HEK293 (cell line): ENCODE results near the gene MLKL.

Source experiments
- CTCF ChIA-PET: fragments of 350-600 bp; formaldehyde crosslinking; extraction: SDS; loops from one replicate; lab custom pipeline; 2021; ENCODE audit warnings: antibody characterized with exemption; lab: Yijun Ruan, JAX
- POLR2A ChIA-PET: fragments of 300-600 bp; formaldehyde crosslinking; extraction: SDS; loops from one replicate; lab custom pipeline; 2020; ENCODE audit warnings: antibody characterized with exemption, inconsistent platforms; lab: Yijun Ruan, JAX
- H3K27ac ChIP-seq: fragments of 200-500 bp; sonication (Bioruptor generic); 2 replicates; pipeline ENCODE4 v1.5.1; 2014; ENCODE audit warnings: low read depth, low read length, control low read depth, inconsistent platforms; ENCODE audit errors: extremely low read depth
- H3K36me3 ChIP-seq, 2 experiments: fragments of 200-500 bp in 1 of 2; sonication (Bioruptor generic) in 1 of 2; 1 replicate in 1 of 2; 2 replicates in 1 of 2; pipeline ENCODE4 v1.5.1; 2014 to 2017; ENCODE audit warnings: inconsistent platforms in 2 of 2, low read length in 2 of 2; ENCODE audit not compliant: control insufficient read depth in 2 of 2, insufficient read depth in 1 of 2
- H3K4me1 ChIP-seq: fragments of 200-500 bp; sonication (Bioruptor generic); 2 replicates; pipeline ENCODE4 v1.5.1; 2014; ENCODE audit warnings: mild to moderate bottlenecking, low read length, inconsistent platforms; ENCODE audit not compliant: control insufficient read depth, insufficient read depth
- H3K4me3 ChIP-seq: 2 replicates; pipeline ENCODE4 v1.5.1; 2011; ENCODE audit warnings: low read depth, mild to moderate bottlenecking, control low read depth, low read length, moderate library complexity
- H3K9me3 ChIP-seq: fragments of 200-500 bp; sonication (Bioruptor generic); 2 replicates; pipeline ENCODE4 v1.5.1; 2014; ENCODE audit warnings: low read depth, low read length, inconsistent platforms; ENCODE audit not compliant: control insufficient read depth, insufficient read depth
- GLIS2 ChIP-seq: fragments of 450-650 bp; formaldehyde crosslinking; IDR thresholded peaks from 2 replicates; pipeline ENCODE4 v1.5.1; 2016; ENCODE audit warnings: missing biosample characterization, missing genetic modification characterization
- HOXA7 ChIP-seq: sonication (generic); formaldehyde crosslinking; IDR thresholded peaks from 2 replicates; pipeline ENCODE4 v1.8.1; 2022; ENCODE audit warnings: missing genetic modification reagents, borderline replicate concordance
- IKZF3 ChIP-seq: fragments of 450-650 bp; IDR thresholded peaks from 2 replicates; pipeline ENCODE4 v1.5.0; 2018; ENCODE audit warnings: missing biosample characterization, mild to moderate bottlenecking, missing genetic modification characterization, moderate library complexity
- REPIN1 ChIP-seq: fragments of 450-650 bp; formaldehyde crosslinking; IDR thresholded peaks from 2 replicates; pipeline ENCODE4 v1.5.1; 2017; ENCODE audit warnings: missing biosample characterization, missing genetic modification characterization, low read depth
- SCRT1 ChIP-seq: fragments of 450-650 bp; formaldehyde crosslinking; IDR thresholded peaks from 2 replicates; pipeline ENCODE4 v1.5.1; 2016; ENCODE audit warnings: missing biosample characterization, missing genetic modification characterization, borderline replicate concordance
- WT1 ChIP-seq: fragments of 450-650 bp; formaldehyde crosslinking; IDR thresholded peaks from 2 replicates; pipeline ENCODE4 v1.5.1; 2016; ENCODE audit warnings: missing biosample characterization, missing genetic modification characterization
- YY2 ChIP-seq: fragments of 450-650 bp; formaldehyde crosslinking; IDR thresholded peaks from 2 replicates; pipeline ENCODE4 v1.5.1; 2016; ENCODE audit warnings: missing biosample characterization, missing genetic modification characterization
- ZBTB17 ChIP-seq: fragments of 450-650 bp; formaldehyde crosslinking; IDR thresholded peaks from 2 replicates; pipeline ENCODE4 v1.5.1; 2016; ENCODE audit warnings: missing biosample characterization, missing genetic modification characterization
- ZNF274 ChIP-seq, 2 experiments: fragments of 200-500 bp in 1 of 2; fragments of 450-650 bp in 1 of 2; sonication (Bioruptor generic) in 1 of 2; formaldehyde crosslinking in 1 of 2; IDR thresholded peaks; 2 replicates each; pipeline versions ENCODE4 v1.5.1 to v1.6.1; 2014 to 2016; ENCODE audit warnings: borderline replicate concordance in 1 of 2, inconsistent platforms in 1 of 2, low read length in 1 of 2, missing biosample characterization in 1 of 2, missing genetic modification characterization in 1 of 2
- ZNF354C ChIP-seq: fragments of 450-650 bp; formaldehyde crosslinking; IDR thresholded peaks from 2 replicates; pipeline ENCODE4 v1.5.1; 2016; ENCODE audit warnings: missing biosample characterization, missing genetic modification characterization, low read depth, borderline replicate concordance
- ZNF391 ChIP-seq: fragments of 450-650 bp; formaldehyde crosslinking; IDR thresholded peaks from 2 replicates; pipeline ENCODE4 v1.5.1; 2016; ENCODE audit warnings: low read depth, missing biosample characterization, missing genetic modification characterization, borderline replicate concordance
- ZNF423 ChIP-seq: fragments of 450-650 bp; formaldehyde crosslinking; IDR thresholded peaks from 2 replicates; pipeline ENCODE4 v1.5.1; 2016; ENCODE audit warnings: missing biosample characterization, missing genetic modification characterization
- ZNF473 ChIP-seq: fragments of 450-650 bp; formaldehyde crosslinking; IDR thresholded peaks from 2 replicates; pipeline ENCODE4 v1.5.1; 2017; ENCODE audit warnings: missing biosample characterization, missing genetic modification characterization
- ZNF501 ChIP-seq: fragments of 450-650 bp; formaldehyde crosslinking; IDR thresholded peaks from 2 replicates; pipeline ENCODE4 v1.5.1; 2016; ENCODE audit warnings: missing biosample characterization, missing genetic modification characterization
- ZNF514 ChIP-seq: fragments of 450-650 bp; formaldehyde crosslinking; IDR thresholded peaks from 2 replicates; pipeline ENCODE4 v1.5.1; 2016; ENCODE audit warnings: missing biosample characterization, missing genetic modification characterization
- ZNF610 ChIP-seq: fragments of 450-650 bp; formaldehyde crosslinking; IDR thresholded peaks from 2 replicates; pipeline ENCODE4 v1.5.1; 2016; ENCODE audit warnings: missing biosample characterization, missing genetic modification characterization, borderline replicate concordance
- ZNF664 ChIP-seq: fragments of 450-650 bp; formaldehyde crosslinking; IDR thresholded peaks from 2 replicates; pipeline ENCODE4 v1.5.1; 2016; ENCODE audit warnings: missing biosample characterization, missing genetic modification characterization
- ZNF747 ChIP-seq: fragments of 450-650 bp; formaldehyde crosslinking; IDR thresholded peaks from 2 replicates; pipeline ENCODE4 v1.5.1; 2016; ENCODE audit warnings: missing biosample characterization, missing genetic modification characterization
- ZNF791 ChIP-seq: fragments of 450-650 bp; formaldehyde crosslinking; IDR thresholded peaks from 2 replicates; pipeline ENCODE4 v1.5.1; 2016; ENCODE audit warnings: missing biosample characterization, missing genetic modification characterization
- ZNF830 ChIP-seq: fragments of 450-650 bp; IDR thresholded peaks from 2 replicates; pipeline ENCODE4 v1.5.0; 2018; ENCODE audit warnings: missing biosample characterization, missing genetic modification characterization, low read depth, mild to moderate bottlenecking, moderate library complexity
- TF ChIP-seq, protein P1 (sequence below): fragments of 450-650 bp; formaldehyde crosslinking; IDR thresholded peaks from 2 replicates; pipeline ENCODE4 v1.5.1; 2016; ENCODE audit warnings: missing biosample characterization, missing genetic modification characterization
- TF ChIP-seq, protein P2 (sequence below): fragments of 450-650 bp; IDR thresholded peaks from 2 replicates; pipeline ENCODE4 v1.5.1; 2018; ENCODE audit warnings: missing biosample characterization, missing genetic modification characterization
- TF ChIP-seq, protein P3 (sequence below): fragments of 450-650 bp; formaldehyde crosslinking; IDR thresholded peaks from 2 replicates; pipeline ENCODE4 v1.5.1; 2016; ENCODE audit warnings: missing biosample characterization, missing genetic modification characterization, low read depth
- TF ChIP-seq, protein P4 (sequence below): fragments of 450-650 bp; formaldehyde crosslinking; IDR thresholded peaks from 2 replicates; pipeline ENCODE4 v1.5.1; 2016; ENCODE audit warnings: missing biosample characterization, missing genetic modification characterization

The MLKL gene

DNA sequence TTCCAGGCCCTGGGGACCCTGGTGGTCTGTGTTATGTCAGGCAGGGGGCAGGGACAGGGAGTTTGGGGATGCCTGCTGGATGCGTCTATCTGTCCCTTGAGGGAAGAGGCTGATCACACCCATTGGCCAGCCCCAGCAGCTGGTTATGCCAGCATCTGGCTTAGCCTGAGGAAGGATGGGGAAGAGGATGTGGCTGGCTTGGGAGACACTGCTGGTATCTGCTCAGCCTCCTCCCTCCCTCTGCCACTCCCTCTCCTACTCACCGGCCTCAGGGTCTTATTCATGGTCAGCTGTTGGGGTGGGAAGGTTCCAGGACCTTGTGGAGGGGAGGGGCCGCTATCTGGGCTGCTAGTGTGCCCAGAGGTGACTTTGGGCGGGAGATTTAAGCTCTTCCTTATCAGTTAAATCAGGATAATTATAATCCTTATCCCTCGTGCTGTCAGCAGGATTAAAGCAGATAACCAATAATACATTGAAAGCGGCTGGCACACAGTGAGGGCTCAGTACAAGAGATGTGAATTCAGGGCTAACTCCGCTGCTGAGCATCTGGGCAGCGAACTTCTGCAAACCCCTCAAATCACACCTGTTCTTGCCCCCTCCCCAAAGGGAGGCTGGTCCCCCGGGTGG lies 36.0 kb upstream of the MLKL start (continued):
- TF ChIP-seq ZNF501: no peak
- TF ChIP-seq, all 188 proteins: peak for 0

DNA sequence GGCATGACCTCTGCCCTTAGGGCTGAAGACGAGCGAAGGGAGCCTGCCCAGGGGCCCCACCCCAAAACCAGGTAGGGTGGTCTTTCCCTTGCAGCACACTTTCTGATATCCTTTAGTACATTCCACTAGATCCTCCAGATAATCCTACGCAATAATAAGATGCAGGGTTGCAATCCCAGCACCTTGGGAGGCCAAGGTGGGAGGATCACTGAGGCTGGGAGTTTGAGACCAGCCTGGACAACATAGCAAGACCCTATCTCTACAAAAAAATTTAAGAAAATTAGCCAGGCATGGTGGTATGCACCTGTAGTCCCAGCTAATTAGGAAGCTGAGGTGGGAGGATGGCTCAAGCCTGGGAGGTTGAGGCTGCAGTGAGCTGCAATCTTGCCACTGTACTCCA lies 34.9 kb upstream of the MLKL start:
- POLR2A ChIA-PET: no interaction called here
- Histone ChIP-seq H3K36me3 (no peaks in the 10 kb centered on the region), H3K9me3 (no peaks in the 10 kb centered on the region), H3K4me3 (no peak overlapping the region), H3K27ac (no peak overlapping the region), H3K4me1 (no peaks in the 10 kb centered on the region)
- CTCF ChIA-PET: interaction anchor here (1.0 kb wide), 1 partner anchor 25 kb away, joined by 4 read pairs; no protein-coding TSS in a partner anchor
- TF ChIP-seq REPIN1 (tag by site-specific recombination) (no peak), ZNF747 (tag by site-specific recombination) (no peak), ZNF354C (tag by site-specific recombination) (no peak), YY2 (no peak), IKZF3 (tag by site-specific recombination) (no peak), ZNF610 (tag by site-specific recombination) (no peak), ZNF514 (no peak), ZNF473 (tag by site-specific recombination) (no peak), ZNF274 (IDR thresholded peaks at IDR 0.05; ENCODE audit: low read length) (no peak), ZNF274 (tag by site-specific recombination; IDR thresholded peaks at IDR 0.05; ENCODE audit: borderline replicate concordance) (no peak), WT1 (tag by site-specific recombination) (no peak), ZNF830 (tag by site-specific recombination) (no peak), GLIS2 (no peak)
- TF ChIP-seq, protein P1, sequence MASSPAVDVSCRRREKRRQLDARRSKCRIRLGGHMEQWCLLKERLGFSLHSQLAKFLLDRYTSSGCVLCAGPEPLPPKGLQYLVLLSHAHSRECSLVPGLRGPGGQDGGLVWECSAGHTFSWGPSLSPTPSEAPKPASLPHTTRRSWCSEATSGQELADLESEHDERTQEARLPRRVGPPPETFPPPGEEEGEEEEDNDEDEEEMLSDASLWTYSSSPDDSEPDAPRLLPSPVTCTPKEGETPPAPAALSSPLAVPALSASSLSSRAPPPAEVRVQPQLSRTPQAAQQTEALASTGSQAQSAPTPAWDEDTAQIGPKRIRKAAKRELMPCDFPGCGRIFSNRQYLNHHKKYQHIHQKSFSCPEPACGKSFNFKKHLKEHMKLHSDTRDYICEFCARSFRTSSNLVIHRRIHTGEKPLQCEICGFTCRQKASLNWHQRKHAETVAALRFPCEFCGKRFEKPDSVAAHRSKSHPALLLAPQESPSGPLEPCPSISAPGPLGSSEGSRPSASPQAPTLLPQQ (tag by site-specific recombination): no peak
- TF ChIP-seq, protein P2, sequence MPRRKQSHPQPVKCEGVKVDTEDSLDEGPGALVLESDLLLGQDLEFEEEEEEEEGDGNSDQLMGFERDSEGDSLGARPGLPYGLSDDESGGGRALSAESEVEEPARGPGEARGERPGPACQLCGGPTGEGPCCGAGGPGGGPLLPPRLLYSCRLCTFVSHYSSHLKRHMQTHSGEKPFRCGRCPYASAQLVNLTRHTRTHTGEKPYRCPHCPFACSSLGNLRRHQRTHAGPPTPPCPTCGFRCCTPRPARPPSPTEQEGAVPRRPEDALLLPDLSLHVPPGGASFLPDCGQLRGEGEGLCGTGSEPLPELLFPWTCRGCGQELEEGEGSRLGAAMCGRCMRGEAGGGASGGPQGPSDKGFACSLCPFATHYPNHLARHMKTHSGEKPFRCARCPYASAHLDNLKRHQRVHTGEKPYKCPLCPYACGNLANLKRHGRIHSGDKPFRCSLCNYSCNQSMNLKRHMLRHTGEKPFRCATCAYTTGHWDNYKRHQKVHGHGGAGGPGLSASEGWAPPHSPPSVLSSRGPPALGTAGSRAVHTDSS (tag by site-specific recombination): no peak

DNA sequence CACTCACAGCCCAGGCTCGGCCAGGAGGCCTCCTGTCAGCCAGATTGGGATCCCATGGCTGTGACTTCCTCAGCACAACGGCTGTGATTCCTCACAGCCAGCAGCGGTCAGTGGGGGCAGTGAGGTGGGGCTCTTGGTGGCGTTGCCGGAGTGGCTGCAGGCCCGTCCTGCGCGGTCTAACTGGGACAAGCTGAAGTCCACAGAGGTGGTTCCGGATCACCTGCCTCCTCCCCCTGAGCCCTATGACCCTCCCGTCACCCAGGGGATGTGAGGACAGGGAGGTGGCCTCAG lies 34.4 kb upstream of the MLKL start:
- ChIA-PET POLR2A (no interaction called here), CTCF (interaction anchor here (0.6 kb wide), 1 partner anchor 191 kb away, joined by 3 read pairs; no protein-coding TSS in a partner anchor)
- Histone ChIP-seq H3K4me3 (no peak overlapping the region), H3K9me3 (no peaks in the 10 kb centered on the region), H3K36me3 (no peaks in the 10 kb centered on the region), H3K4me1 (no peaks in the 10 kb centered on the region), H3K27ac (no peak overlapping the region)
- TF ChIP-seq ZBTB17 (tag by site-specific recombination): no peak
- TF ChIP-seq ZNF664 (tag by site-specific recombination): no peak
- TF ChIP-seq, protein P3, sequence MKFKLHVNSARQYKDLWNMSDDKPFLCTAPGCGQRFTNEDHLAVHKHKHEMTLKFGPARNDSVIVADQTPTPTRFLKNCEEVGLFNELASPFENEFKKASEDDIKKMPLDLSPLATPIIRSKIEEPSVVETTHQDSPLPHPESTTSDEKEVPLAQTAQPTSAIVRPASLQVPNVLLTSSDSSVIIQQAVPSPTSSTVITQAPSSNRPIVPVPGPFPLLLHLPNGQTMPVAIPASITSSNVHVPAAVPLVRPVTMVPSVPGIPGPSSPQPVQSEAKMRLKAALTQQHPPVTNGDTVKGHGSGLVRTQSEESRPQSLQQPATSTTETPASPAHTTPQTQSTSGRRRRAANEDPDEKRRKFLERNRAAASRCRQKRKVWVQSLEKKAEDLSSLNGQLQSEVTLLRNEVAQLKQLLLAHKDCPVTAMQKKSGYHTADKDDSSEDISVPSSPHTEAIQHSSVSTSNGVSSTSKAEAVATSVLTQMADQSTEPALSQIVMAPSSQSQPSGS (tag by site-specific recombination): no peak
- TF ChIP-seq ZNF391: no peak
- TF ChIP-seq, protein P4, sequence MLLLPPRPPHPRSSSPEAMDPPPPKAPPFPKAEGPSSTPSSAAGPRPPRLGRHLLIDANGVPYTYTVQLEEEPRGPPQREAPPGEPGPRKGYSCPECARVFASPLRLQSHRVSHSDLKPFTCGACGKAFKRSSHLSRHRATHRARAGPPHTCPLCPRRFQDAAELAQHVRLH (tag by site-specific recombination): no peak
- no peak for TF ChIP-seq ZNF423 (tag by site-specific recombination)
- TF ChIP-seq SCRT1 (tag by site-specific recombination): no peak
- no peak for TF ChIP-seq HOXA7 (CRISPR knock-in tag)
- TF ChIP-seq ZNF791 (tag by site-specific recombination): no peak
